HCT116 (cell line): ENCODE measurements around the gene FNDC3B. TPM values are rescaled to one million over a fixed set of nuclear protein-coding genes. Genes with fewer than 3 reads are reported as not detected.

Source experiments
- ATAC-seq: fragments of 200-7000 bp; cut with Tn5 transposase; 2 replicates; pipeline ENCODE4 v1.9.1; 2020; ENCODE audit warnings: mild to moderate bottlenecking, moderate library complexity
- BruUV-seq: library from RNA; stranded (reverse); fragments of 400-500 nt; replicated peaks from 2 replicates; lab custom pipeline; 2021; lab: Mats Ljungman, UMichigan
- CTCF ChIA-PET: fragments of 300-600 bp; sonication (Branson Sonifier 250); formaldehyde crosslinking; loops from one replicate; lab custom pipeline; 2021; ENCODE audit warnings: antibody characterized with exemption; lab: Charles Lee
- POLR2A ChIA-PET: fragments of 300-600, 350-600 bp; sonication (Branson Sonifier 250); formaldehyde crosslinking; loops from one replicate; lab custom pipeline; 2021; ENCODE audit warnings: antibody characterized with exemption; lab: Charles Lee
- RAD21 ChIA-PET, 2 experiments: fragments of 300-600 bp; sonication (Branson Sonifier 250); formaldehyde crosslinking; loops; one replicate each; lab custom pipeline; 2023; ENCODE audit warnings: low total read pairs in 2 of 2; ENCODE audit not compliant: uncharacterized antibody in 2 of 2, unreplicated experiment in 2 of 2, low non-redundant PET in 1 of 2; lab: Charles Lee
- DNase-seq: peaks from one replicate; pipeline ENCODE4 v3.0.0-alpha.2; 2010; ENCODE audit warnings: low read depth, low spot score
- H2AFZ ChIP-seq: fragments of 200-600 bp; shearing (Covaris generic), sonication (generic); 2 replicates; pipeline ENCODE4 v1.6.1; 2017; ENCODE audit warnings: low read depth, mixed run types, mixed read lengths, antibody characterized with exemption, low read length; ENCODE audit not compliant: poor library complexity, severe bottlenecking
- H3K27ac ChIP-seq: 2 replicates; pipeline ENCODE4 v1.5.1; 2012; ENCODE audit warnings: low read depth, low read length
- H3K27me3 ChIP-seq: fragments of 200-600 bp; sonication (generic); 2 replicates; pipeline ENCODE4 v1.6.1; 2016; ENCODE audit warnings: mixed run types, low read length, mixed read lengths; ENCODE audit not compliant: insufficient read depth
- H3K36me3 ChIP-seq, 2 experiments: fragments of 200-500 bp in 1 of 2; fragments of 200-600 bp in 1 of 2; sonication (Bioruptor generic) in 1 of 2; sonication (generic) in 1 of 2; 2 replicates each; pipeline versions ENCODE4 v1.5.1 to v1.6.1; 2014 to 2016; ENCODE audit warnings: low read length in 2 of 2, inconsistent platforms in 1 of 2, mixed read lengths in 1 of 2, mixed run types in 1 of 2; ENCODE audit not compliant: insufficient read depth in 2 of 2, control insufficient read depth in 1 of 2
- H3K4me1 ChIP-seq, 2 experiments: fragments of 200-600 bp in 1 of 2; sonication (generic) in 1 of 2; 2 replicates each; pipeline versions ENCODE4 v1.5.1 to v1.6.1; 2012 to 2017; ENCODE audit warnings: low read length in 2 of 2, inconsistent platforms in 1 of 2, mild to moderate bottlenecking in 1 of 2, mixed read lengths in 1 of 2, mixed run types in 1 of 2, moderate library complexity in 1 of 2; ENCODE audit not compliant: insufficient read depth in 2 of 2, control insufficient read depth in 1 of 2
- H3K4me2 ChIP-seq: fragments of 200-600 bp; sonication (generic); 2 replicates; pipeline ENCODE4 v1.6.1; 2017; ENCODE audit warnings: mixed run types, low read length, mixed read lengths
- H3K4me3 ChIP-seq, 2 experiments: fragments of 200-600 bp in 1 of 2; sonication (generic) in 1 of 2; replicated peaks in 1 of 2; 2 replicates each; pipeline ENCODE4 v1.5.1; 2011 to 2016; ENCODE audit warnings: low read length in 2 of 2, control low read depth in 1 of 2, low read depth in 1 of 2, mild to moderate bottlenecking in 1 of 2, mixed read lengths in 1 of 2, mixed run types in 1 of 2
- H3K79me2 ChIP-seq: fragments of 200-600 bp; sonication (generic); 2 replicates; pipeline ENCODE4 v1.6.1; 2017; ENCODE audit warnings: mild to moderate bottlenecking, mixed run types, low read length, moderate library complexity, mixed read lengths; ENCODE audit not compliant: insufficient read depth
- H3K9ac ChIP-seq: fragments of 200-600 bp; sonication (generic); 2 replicates; pipeline ENCODE4 v1.6.1; 2016; ENCODE audit warnings: low read length, mixed read lengths
- H3K9me2 ChIP-seq: fragments of 200-600 bp; sonication (generic), shearing (Covaris generic); 2 replicates; pipeline ENCODE4 v1.6.1; 2017; ENCODE audit warnings: mixed run types, mild to moderate bottlenecking, moderate library complexity; ENCODE audit not compliant: insufficient read depth
- H3K9me3 ChIP-seq, 2 experiments: fragments of 200-500 bp in 1 of 2; fragments of 200-600 bp in 1 of 2; sonication (Bioruptor generic) in 1 of 2; sonication (generic) in 1 of 2; 2 replicates each; pipeline ENCODE4 v1.6.1; 2014 to 2017; ENCODE audit warnings: low read length in 2 of 2, mixed read lengths in 2 of 2, inconsistent platforms in 1 of 2, low read depth in 1 of 2, mild to moderate bottlenecking in 1 of 2, mixed run types in 1 of 2, moderate library complexity in 1 of 2; ENCODE audit not compliant: control insufficient read depth in 1 of 2, insufficient read depth in 1 of 2
- H4K20me1 ChIP-seq: fragments of 200-600 bp; sonication (generic), shearing (Covaris generic); 2 replicates; pipeline ENCODE4 v1.6.1; 2017; ENCODE audit warnings: mixed run types, mild to moderate bottlenecking, moderate library complexity; ENCODE audit not compliant: insufficient read depth
- POLR2A ChIP-seq: IDR thresholded peaks from 2 replicates; pipeline ENCODE4 v1.7.0; 2011; ENCODE audit warnings: borderline replicate concordance; ENCODE audit not compliant: insufficient read depth, insufficient read length; ENCODE audit errors: extremely low read depth
- POLR2AphosphoS5 ChIP-seq: IDR thresholded peaks from 2 replicates; pipeline ENCODE4 v1.6.1; 2011; ENCODE audit warnings: mild to moderate bottlenecking, low read depth, low read length, moderate library complexity
- RAD21 ChIP-seq: IDR thresholded peaks from 2 replicates; pipeline ENCODE4 v1.6.1; 2012; ENCODE audit warnings: low read depth, mild to moderate bottlenecking
- TCF7L2 ChIP-seq: IDR thresholded peaks from 2 replicates; pipeline ENCODE4 v1.7.0; 2011; ENCODE audit warnings: borderline replicate concordance, inconsistent platforms; ENCODE audit not compliant: insufficient read depth, insufficient read length; ENCODE audit errors: extremely low read depth
- YY1 ChIP-seq: IDR thresholded peaks from 2 replicates; pipeline ENCODE4 v1.6.1; 2011; ENCODE audit warnings: low read length, low read depth, moderate library complexity, mild to moderate bottlenecking; ENCODE audit not compliant: insufficient replicate concordance; ENCODE audit errors: extremely low read depth
- intact Hi-C: fragments of 100-400 bp; cut with micrococcal nuclease; formaldehyde crosslinking; loops from 2 replicates; pipeline ENCODE4 v1.10.0; 2022
- total RNA-seq: library from RNA; stranded (reverse); gene quantifications from one replicate; pipeline ENCODE4 v1.2.1, GENCODE V29; 2021; ENCODE audit not compliant: unreplicated experiment
- TF ChIP-seq, protein P1 (sequence below): IDR thresholded peaks from 2 replicates; pipeline ENCODE4 v1.6.1; 2011; ENCODE audit warnings: mild to moderate bottlenecking, low read length, moderate library complexity; ENCODE audit not compliant: insufficient replicate concordance; ENCODE audit errors: extremely low read depth
- TF ChIP-seq, protein P2 (sequence below): IDR thresholded peaks from 2 replicates; pipeline ENCODE4 v1.6.1; 2012
- TF ChIP-seq, protein P3 (sequence below), 3 experiments: fragments of 200-600 bp in 1 of 3; sonication (generic) in 1 of 3; IDR thresholded peaks in 2 of 3; conservative IDR thresholded peaks in 1 of 3; 2 replicates each; pipeline ENCODE4 v1.5.1; 2012 to 2017; ENCODE audit warnings: low read depth in 2 of 3, low read length in 2 of 3, antibody characterized with exemption in 1 of 3, borderline replicate concordance in 1 of 3, control low read depth in 1 of 3, mild to moderate bottlenecking in 1 of 3, mixed read lengths in 1 of 3, mixed run types in 1 of 3, moderate library complexity in 1 of 3; ENCODE audit not compliant: insufficient read depth in 1 of 3

The FNDC3B gene
- total RNA-seq, 1 experiment from 2014 or later, result 45.7 TPM

DNA sequence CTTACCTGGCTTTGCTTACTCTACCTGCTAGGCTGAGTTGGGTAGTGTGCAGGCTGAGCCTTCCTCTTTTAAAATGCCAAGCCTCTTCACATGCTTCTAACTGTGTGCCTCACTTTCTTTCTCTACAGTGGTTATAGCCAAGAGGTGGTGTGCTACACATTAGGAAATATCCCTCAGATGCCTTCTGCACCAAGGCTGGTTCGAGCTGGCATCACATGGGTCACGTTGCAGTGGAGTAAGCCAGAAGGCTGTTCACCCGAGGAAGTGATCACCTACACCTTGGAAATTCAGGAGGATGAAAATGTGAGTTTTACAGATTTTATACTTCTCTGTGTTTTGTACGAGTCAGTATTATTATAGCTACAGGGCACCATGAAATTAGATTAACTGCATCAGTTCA, 291.0 kb downstream of the FNDC3B start:
- no peak overlapping the region for H3K4me3 ChIP-seq
- RAD21 ChIA-PET, result no interaction called here
- H3K79me2 ChIP-seq, result no peaks in the 10 kb centered on the region
- no peak for ATAC-seq
- no peaks in the 10 kb centered on the region for H3K9me2 ChIP-seq
- no peak overlapping the region for H3K4me2 ChIP-seq
- POLR2A ChIA-PET, result no interaction called here
- no peaks in the 10 kb centered on the region for H4K20me1 ChIP-seq
- H3K36me3 ChIP-seq, result peaks cover 0 to 4% of the 10 kb centered on the region in 2 experiments; a peak in 2 of 4 replicates
- TF ChIP-seq, protein P1, sequence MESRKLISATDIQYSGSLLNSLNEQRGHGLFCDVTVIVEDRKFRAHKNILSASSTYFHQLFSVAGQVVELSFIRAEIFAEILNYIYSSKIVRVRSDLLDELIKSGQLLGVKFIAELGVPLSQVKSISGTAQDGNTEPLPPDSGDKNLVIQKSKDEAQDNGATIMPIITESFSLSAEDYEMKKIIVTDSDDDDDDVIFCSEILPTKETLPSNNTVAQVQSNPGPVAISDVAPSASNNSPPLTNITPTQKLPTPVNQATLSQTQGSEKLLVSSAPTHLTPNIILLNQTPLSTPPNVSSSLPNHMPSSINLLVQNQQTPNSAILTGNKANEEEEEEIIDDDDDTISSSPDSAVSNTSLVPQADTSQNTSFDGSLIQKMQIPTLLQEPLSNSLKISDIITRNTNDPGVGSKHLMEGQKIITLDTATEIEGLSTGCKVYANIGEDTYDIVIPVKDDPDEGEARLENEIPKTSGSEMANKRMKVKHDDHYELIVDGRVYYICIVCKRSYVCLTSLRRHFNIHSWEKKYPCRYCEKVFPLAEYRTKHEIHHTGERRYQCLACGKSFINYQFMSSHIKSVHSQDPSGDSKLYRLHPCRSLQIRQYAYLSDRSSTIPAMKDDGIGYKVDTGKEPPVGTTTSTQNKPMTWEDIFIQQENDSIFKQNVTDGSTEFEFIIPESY, result no peak
- TF ChIP-seq, protein P2, sequence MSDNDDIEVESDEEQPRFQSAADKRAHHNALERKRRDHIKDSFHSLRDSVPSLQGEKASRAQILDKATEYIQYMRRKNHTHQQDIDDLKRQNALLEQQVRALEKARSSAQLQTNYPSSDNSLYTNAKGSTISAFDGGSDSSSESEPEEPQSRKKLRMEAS, result no peak
- BruUV-seq, result no TSS peak
- H3K9me3 ChIP-seq, result no peaks in the 10 kb centered on the region
- no peaks in the 10 kb centered on the region for H3K4me1 ChIP-seq
- no peak overlapping the region for H2AFZ ChIP-seq
- CTCF ChIA-PET, result interaction anchor here (1.1 to 3.3 kb wide), 3 partner anchors 11 to 146 kb away, joined by 3 to 36 read pairs (median 4); no protein-coding TSS in a partner anchor
- intact Hi-C loops, result loop anchor here (10.0 kb wide), 1 partner anchor 296 kb away; the partner anchor contains the start of gene FNDC3B
- no peak for DNase-seq
- H3K27ac ChIP-seq, result no peak overlapping the region
- H3K9ac ChIP-seq, result no peak overlapping the region
- H3K27me3 ChIP-seq, result no peaks in the 10 kb centered on the region

DNA sequence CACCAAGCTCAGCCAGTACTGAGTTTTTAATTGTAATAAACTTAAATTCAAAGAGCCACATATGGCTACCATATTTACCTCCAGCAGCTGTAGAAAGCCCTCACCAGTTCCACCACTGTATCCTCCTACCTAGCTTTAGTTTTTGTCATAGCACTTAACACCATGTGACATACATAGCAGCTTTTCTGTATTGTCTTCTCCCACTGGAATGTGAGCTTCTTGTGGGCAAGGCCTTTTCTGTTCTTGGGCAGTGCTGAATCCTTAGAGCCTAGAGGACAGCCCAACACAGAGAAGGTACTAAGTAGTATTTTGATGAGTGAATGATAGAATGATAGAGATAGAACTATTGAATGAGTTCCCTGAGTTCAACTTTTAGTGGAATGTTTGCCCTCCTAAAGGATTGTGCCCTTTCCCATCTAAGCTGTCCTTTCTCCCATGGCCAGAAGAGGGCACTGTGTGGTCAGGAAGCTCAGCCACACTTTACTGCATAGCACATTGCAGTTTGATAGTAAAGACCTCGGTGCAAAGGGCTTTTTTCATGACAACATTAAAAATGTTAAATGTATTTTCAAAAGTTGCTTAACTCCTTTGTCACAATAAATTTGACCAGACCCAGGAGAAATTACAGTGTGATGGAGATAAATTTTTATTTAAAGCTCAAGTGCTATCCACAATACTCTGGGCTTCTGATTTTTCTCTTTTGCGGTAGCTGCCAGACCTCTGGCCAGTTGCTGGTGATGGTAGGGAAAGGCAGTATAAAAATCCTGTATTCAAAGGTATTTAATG, 293.1 kb downstream of the FNDC3B start:
- RAD21 ChIA-PET, result interaction anchor here (0.6 to 1.5 kb wide), 3 partner anchors 135 to 145 kb away, joined by 3 to 11 read pairs (median 4); no protein-coding TSS in a partner anchor
- POLR2A ChIA-PET, result interaction anchor here (0.6 kb wide), 1 partner anchor 153 kb away, joined by 5 read pairs; no protein-coding TSS in a partner anchor
- TF ChIP-seq POLR2AphosphoS5 (no peak), POLR2A (no peak), RAD21 (peak; percentile 78), YY1 (no peak), TCF7L2 (no peak)
- TF ChIP-seq, protein P3, sequence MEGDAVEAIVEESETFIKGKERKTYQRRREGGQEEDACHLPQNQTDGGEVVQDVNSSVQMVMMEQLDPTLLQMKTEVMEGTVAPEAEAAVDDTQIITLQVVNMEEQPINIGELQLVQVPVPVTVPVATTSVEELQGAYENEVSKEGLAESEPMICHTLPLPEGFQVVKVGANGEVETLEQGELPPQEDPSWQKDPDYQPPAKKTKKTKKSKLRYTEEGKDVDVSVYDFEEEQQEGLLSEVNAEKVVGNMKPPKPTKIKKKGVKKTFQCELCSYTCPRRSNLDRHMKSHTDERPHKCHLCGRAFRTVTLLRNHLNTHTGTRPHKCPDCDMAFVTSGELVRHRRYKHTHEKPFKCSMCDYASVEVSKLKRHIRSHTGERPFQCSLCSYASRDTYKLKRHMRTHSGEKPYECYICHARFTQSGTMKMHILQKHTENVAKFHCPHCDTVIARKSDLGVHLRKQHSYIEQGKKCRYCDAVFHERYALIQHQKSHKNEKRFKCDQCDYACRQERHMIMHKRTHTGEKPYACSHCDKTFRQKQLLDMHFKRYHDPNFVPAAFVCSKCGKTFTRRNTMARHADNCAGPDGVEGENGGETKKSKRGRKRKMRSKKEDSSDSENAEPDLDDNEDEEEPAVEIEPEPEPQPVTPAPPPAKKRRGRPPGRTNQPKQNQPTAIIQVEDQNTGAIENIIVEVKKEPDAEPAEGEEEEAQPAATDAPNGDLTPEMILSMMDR (IDR thresholded peaks at IDR 0.05 in 2 of 3, conservative IDR thresholded peaks at IDR 0.05 in 1 of 3; ENCODE audit: borderline replicate concordance in 1 of 3, insufficient read depth in 1 of 3, low read depth in 2 of 3, low read length in 2 of 3), result peak; percentile 71 to 96 (median 92)
- TF ChIP-seq, protein P2, result no peak
- no peaks in the 10 kb centered on the region for H3K9me3 ChIP-seq
- H3K27me3 ChIP-seq, result no peaks in the 10 kb centered on the region
- ATAC-seq (peak; percentile 94), DNase-seq (no peak)
- H3K9ac ChIP-seq, result no peak overlapping the region
- no peak overlapping the region for H3K4me2 ChIP-seq
- no peak overlapping the region for H2AFZ ChIP-seq
- no peaks in the 10 kb centered on the region for H3K9me2 ChIP-seq
- peaks cover 2 to 5% of the 10 kb centered on the region in 2 experiments; a peak in 2 of 4 replicates for H3K36me3 ChIP-seq
- CTCF ChIA-PET, result interaction anchor here (0.7 to 3.3 kb wide), 25 partner anchors 9 to 341 kb away, joined by 3 to 36 read pairs (median 6); no protein-coding TSS in a partner anchor
- H3K27ac ChIP-seq, result no peak overlapping the region
- no peaks in the 10 kb centered on the region for H3K4me1 ChIP-seq
- H3K79me2 ChIP-seq, result no peaks in the 10 kb centered on the region
- intact Hi-C loops, result loop anchor here (1.0 to 10.0 kb wide), 3 partner anchors 145 to 335 kb away; partner anchors contain the start of gene FNDC3B
- BruUV-seq, result no TSS peak
- no peak overlapping the region for H3K4me3 ChIP-seq
- H4K20me1 ChIP-seq, result no peaks in the 10 kb centered on the region
